ENCODE results near the gene AGAP2. TPM values are rescaled to one million over a fixed set of nuclear protein-coding genes. Genes with fewer than 3 reads are reported as not detected.

AGAP2 gene
- total RNA-seq, 1 donor from 2014 or later = 0.14 TPM

DNA sequence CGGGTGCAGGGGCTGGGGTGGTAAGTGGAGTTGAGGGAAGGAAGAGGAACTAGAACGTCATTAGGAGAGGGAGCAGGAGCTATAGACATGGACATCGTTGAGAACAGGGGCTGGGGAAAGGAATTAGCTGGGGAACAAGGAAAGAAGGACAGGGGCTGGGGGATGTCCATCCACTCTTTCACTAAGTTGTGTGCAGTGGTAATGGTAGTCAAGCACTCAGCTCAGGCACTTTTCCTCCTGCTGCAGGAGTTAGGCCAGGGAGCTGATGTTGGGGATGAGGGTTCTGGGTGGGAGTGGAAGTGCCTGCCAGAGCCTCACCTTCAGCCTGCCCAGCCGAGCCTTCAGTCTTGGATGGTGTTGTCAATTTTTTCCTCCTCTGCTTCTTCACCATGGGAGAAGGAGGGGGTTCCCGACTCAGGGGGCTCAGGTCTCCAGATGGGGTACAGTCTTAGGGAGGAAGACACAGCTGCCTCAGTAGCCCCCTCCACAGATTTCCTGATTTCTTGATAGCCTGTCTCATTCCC, 9.2 kb downstream of the AGAP2 start:
- Histone ChIP-seq H3K27ac (ENCODE audit: low read depth, low read length) (no peak overlapping the region), H3K9ac (ENCODE audit: low read length) (no peak overlapping the region), H3K4me1 (ENCODE audit: insufficient read depth, low read length) (peaks cover 7% of the 10 kb centered on the region), H3K27me3 (ENCODE audit: insufficient read depth, low read length) (peaks cover 36% of the 10 kb centered on the region), H3K79me2 (ENCODE audit: insufficient read depth, low read length) (no peaks in the 10 kb centered on the region), H3K4me2 (ENCODE audit: low read length) (no peak overlapping the region), H3K36me3 (ENCODE audit: insufficient read depth, low read length) (no peaks in the 10 kb centered on the region), H2AFZ (ENCODE audit: low read depth, low read length) (no peak overlapping the region), H3K9me3 (ENCODE audit: insufficient read depth, low read depth, low read length) (no peaks in the 10 kb centered on the region), H4K20me1 (ENCODE audit: insufficient read depth, low read length) (peaks cover 8% of the 10 kb centered on the region), H3K4me3 (ENCODE audit: insufficient read depth, low read depth, low read length) (no peak overlapping the region)
- no peak overlapping the region for H3K27ac Mint-ChIP-seq (ENCODE audit: unreplicated experiment)
- FAIRE-seq = no peak
- no peak for TF ChIP-seq EZH2 (IDR thresholded peaks at IDR 0.05; ENCODE audit: insufficient read depth, low read length)
- TF ChIP-seq CTCF (IDR thresholded peaks at IDR 0.05; ENCODE audit: insufficient read depth, low read depth, low read length) = no peak
- H3K4me3 Mint-ChIP-seq (ENCODE audit: unreplicated experiment) = no peak overlapping the region
- H3K27me3 Mint-ChIP-seq (ENCODE audit: low read depth, unreplicated experiment) = peaks cover 80% of the 10 kb centered on the region
- no peak for DNase-seq (ENCODE audit: low read depth)
- H3K4me1 Mint-ChIP-seq (ENCODE audit: low read depth, unreplicated experiment) = peaks cover 2% of the 10 kb centered on the region
- H3K36me3 Mint-ChIP-seq (ENCODE audit: low read depth, unreplicated experiment) = peaks cover 5% of the 10 kb centered on the region
- peaks cover 16% of the 10 kb centered on the region for H3K9me3 Mint-ChIP-seq (ENCODE audit: unreplicated experiment)

DNA sequence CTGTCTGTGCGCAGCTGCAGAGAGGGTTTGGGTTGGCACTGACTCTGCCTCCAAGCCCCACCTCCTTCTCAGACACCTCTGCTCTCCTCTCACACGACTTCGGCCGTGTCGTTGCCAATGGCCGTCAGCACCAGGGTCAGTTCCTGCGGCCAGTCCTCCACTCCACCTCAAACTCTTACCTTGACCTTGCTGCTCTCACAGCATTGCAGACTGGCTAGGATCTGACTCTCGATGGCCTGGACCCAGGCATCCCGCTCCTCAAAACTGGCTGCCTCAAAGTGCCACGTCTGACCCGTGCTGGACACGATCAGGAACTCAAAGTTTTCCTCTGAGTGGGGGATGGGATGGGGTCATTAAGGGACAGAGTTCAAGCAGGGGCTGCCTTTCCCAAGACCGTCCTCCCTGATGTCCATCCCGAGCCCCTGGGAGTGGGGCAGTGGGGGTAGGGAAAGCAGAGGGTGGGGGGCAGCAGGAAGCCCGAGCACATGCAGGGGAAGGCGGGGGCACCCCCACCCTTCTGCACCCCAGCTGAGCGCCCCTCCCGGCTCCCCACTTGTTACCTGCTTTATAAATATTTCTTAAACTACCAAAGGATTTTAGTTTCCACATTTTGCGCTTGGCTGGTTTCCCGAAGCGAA, 10.7 kb downstream of the AGAP2 start:
- H3K36me3 Mint-ChIP-seq (ENCODE audit: low read depth, unreplicated experiment) = peaks cover 5% of the 10 kb centered on the region

More for the DNA sequence above, 10.7 kb downstream of the AGAP2 start:
- Mint-ChIP-seq H3K9me3 (ENCODE audit: unreplicated experiment) (peaks cover 16% of the 10 kb centered on the region), H3K27me3 (ENCODE audit: low read depth, unreplicated experiment) (peaks cover 81% of the 10 kb centered on the region), H3K27ac (ENCODE audit: unreplicated experiment) (peak overlapping the region; percentile 41), H3K4me1 (ENCODE audit: low read depth, unreplicated experiment) (peaks cover 2% of the 10 kb centered on the region), H3K4me3 (ENCODE audit: unreplicated experiment) (peak overlapping the region; percentile 73)
- Histone ChIP-seq H3K9me3 (ENCODE audit: insufficient read depth, low read depth, low read length) (no peaks in the 10 kb centered on the region), H3K4me3 (ENCODE audit: insufficient read depth, low read depth, low read length) (no peak overlapping the region), H3K36me3 (ENCODE audit: insufficient read depth, low read length) (no peaks in the 10 kb centered on the region), H3K9ac (ENCODE audit: low read length) (no peak overlapping the region), H3K79me2 (ENCODE audit: insufficient read depth, low read length) (no peaks in the 10 kb centered on the region), H4K20me1 (ENCODE audit: insufficient read depth, low read length) (peaks cover 8% of the 10 kb centered on the region), H3K4me1 (ENCODE audit: insufficient read depth, low read length) (peaks cover 7% of the 10 kb centered on the region), H3K4me2 (ENCODE audit: low read length) (no peak overlapping the region), H3K27me3 (ENCODE audit: insufficient read depth, low read length) (peaks cover 27% of the 10 kb centered on the region), H3K27ac (ENCODE audit: low read depth, low read length) (no peak overlapping the region), H2AFZ (ENCODE audit: low read depth, low read length) (no peak overlapping the region)
- no peak for DNase-seq (ENCODE audit: low read depth)
- TF ChIP-seq CTCF (IDR thresholded peaks at IDR 0.05; ENCODE audit: insufficient read depth, low read depth, low read length) (no peak), EZH2 (IDR thresholded peaks at IDR 0.05; ENCODE audit: insufficient read depth, low read length) (no peak)
- FAIRE-seq = no peak
